HepG2 (cell line): ENCODE data around the gene BCAS3. TPM values are rescaled to one million over a fixed set of nuclear protein-coding genes. Genes with fewer than 3 reads are reported as not detected.

Experiments used
- ATAC-seq: fragments of 200-7000 bp; cut with Tn5 transposase; 3 replicates; pipeline ENCODE4 v1.9.1; 2020; ENCODE audit warnings: mild to moderate bottlenecking, moderate library complexity
- BruUV-seq: library from RNA; stranded (reverse); fragments of 400-500 nt; replicated peaks from 2 replicates; lab custom pipeline; 2021; lab: Mats Ljungman, UMichigan
- CTCF ChIA-PET: fragments of 300-600 bp; formaldehyde crosslinking; extraction: SDS; loops from one replicate; lab custom pipeline; 2021; ENCODE audit warnings: low total read pairs, inconsistent platforms, low intra/inter-chr PET ratio; lab: Yijun Ruan, JAX
- POLR2A ChIA-PET: fragments of 350-600 bp; sonication (Branson Sonifier 250); formaldehyde crosslinking; loops from one replicate; lab custom pipeline; 2020; ENCODE audit warnings: antibody characterized with exemption, inconsistent platforms; lab: Yijun Ruan, JAX
- DNase-seq: peaks from one replicate; pipeline ENCODE4 v3.0.0-alpha.2; 2015; ENCODE audit warnings: low spot score
- FAIRE-seq: peaks from 3 replicates; lab custom pipeline; 2011; peaks lifted over from hg19 to GRCh38; lab: Jason Lieb, UNC
- H2AFZ ChIP-seq: one replicate; pipeline ENCODE4 v1.6.1; 2011; ENCODE audit warnings: low read length, inconsistent platforms
- H3K27ac ChIP-seq: fragments of 300-600 bp; 3 replicates; pipeline ENCODE4 v1.8.0; 2011; ENCODE audit warnings: mixed run types, mild to moderate bottlenecking, mixed read lengths, low read length, inconsistent platforms; ENCODE audit not compliant: insufficient read depth; ENCODE audit errors: extremely low read length
- H3K27me3 ChIP-seq, 2 experiments: fragments of 200-600 bp in 1 of 2; 2 replicates in 1 of 2; 3 replicates in 1 of 2; pipeline versions ENCODE4 v1.6.0 to v1.8.0; 2011; ENCODE audit warnings: low read length in 2 of 2, mild to moderate bottlenecking in 2 of 2, moderate library complexity in 2 of 2, inconsistent platforms in 1 of 2; ENCODE audit not compliant: insufficient read depth in 2 of 2, control insufficient read depth in 1 of 2
- H3K36me3 ChIP-seq, 2 experiments: fragments of 200-600 bp in 1 of 2; replicated peaks in 1 of 2; 2 replicates in 1 of 2; 3 replicates in 1 of 2; pipeline versions ENCODE4 v1.5.1 to v1.8.0; 2011; ENCODE audit warnings: low read length in 2 of 2, inconsistent platforms in 1 of 2; ENCODE audit not compliant: insufficient read depth in 2 of 2, control insufficient read depth in 1 of 2
- H3K4me1 ChIP-seq: 2 replicates; pipeline ENCODE4 v1.5.1; 2012; ENCODE audit warnings: low read length, inconsistent platforms; ENCODE audit not compliant: insufficient read depth
- H3K4me2 ChIP-seq: 2 replicates; pipeline ENCODE4 v1.6.0; 2011; ENCODE audit warnings: low read depth, low read length, inconsistent platforms
- H3K4me3 ChIP-seq, 3 experiments: fragments of 200-600 bp in 1 of 3; sonication (generic), shearing (Covaris generic) in 1 of 3; replicated peaks in 1 of 3; 2 replicates each; pipeline ENCODE4 v1.5.1; 2011 to 2016; ENCODE audit warnings: low read length in 3 of 3, inconsistent platforms in 2 of 3, low read depth in 2 of 3, mild to moderate bottlenecking in 2 of 3, control low read depth in 1 of 3, mixed read lengths in 1 of 3; ENCODE audit not compliant: insufficient read depth in 1 of 3
- H3K79me2 ChIP-seq: one replicate; pipeline ENCODE4 v1.6.1; 2011; ENCODE audit warnings: low read length, inconsistent platforms; ENCODE audit not compliant: insufficient read depth
- H3K9ac ChIP-seq: 2 replicates; pipeline ENCODE4 v1.6.0; 2011; ENCODE audit warnings: mild to moderate bottlenecking, low read depth, low read length, inconsistent platforms; ENCODE audit not compliant: insufficient read depth
- H3K9me3 ChIP-seq: 2 replicates; pipeline ENCODE4 v1.5.1; 2012; ENCODE audit warnings: mild to moderate bottlenecking, low read length
- H4K20me1 ChIP-seq: 2 replicates; pipeline ENCODE4 v1.6.0; 2011; ENCODE audit warnings: inconsistent platforms, mild to moderate bottlenecking, low read length, moderate library complexity; ENCODE audit not compliant: insufficient read depth
- ASH2L ChIP-seq: fragments of 300-600, 200-600 bp; sonication (generic); IDR thresholded peaks from 2 replicates; pipeline ENCODE4 v1.7.0; 2017; ENCODE audit warnings: low read depth, mild to moderate bottlenecking, moderate library complexity, mixed read lengths, low read length; ENCODE audit not compliant: insufficient read length
- BORCS8-MEF2B ChIP-seq: sonication (generic); formaldehyde crosslinking; IDR thresholded peaks from 2 replicates; pipeline ENCODE4 v1.8.0; 2022; ENCODE audit warnings: mild to moderate bottlenecking, missing genetic modification reagents
- CREM ChIP-seq, 2 experiments: sonication (generic) in 1 of 2; formaldehyde crosslinking in 1 of 2; IDR thresholded peaks; 2 replicates each; pipeline versions ENCODE4 v1.4.0 to v1.6.1; 2016 to 2020; ENCODE audit warnings: antibody characterized with exemption in 1 of 2, mild to moderate bottlenecking in 1 of 2, missing genetic modification reagents in 1 of 2
- DNMT3B ChIP-seq: conservative IDR thresholded peaks from 2 replicates; pipeline ENCODE4 v1.6.1; 2016; ENCODE audit warnings: missing biosample characterization, control low read depth
- EHMT2 ChIP-seq: fragments of 200-600 bp; sonication (generic); IDR thresholded peaks from 2 replicates; pipeline ENCODE4 v1.7.0; 2017; ENCODE audit warnings: antibody characterized with exemption, low read depth, low read length, borderline replicate concordance
- FOSL2 ChIP-seq: sonication (generic); formaldehyde crosslinking; IDR thresholded peaks from 2 replicates; pipeline ENCODE4 v1.4.0; 2020; ENCODE audit warnings: missing genetic modification reagents
- KDM1A ChIP-seq: IDR thresholded peaks from 2 replicates; pipeline ENCODE4 v1.6.1; 2016; ENCODE audit warnings: missing compliant biosample characterization
- MAFF ChIP-seq: IDR thresholded peaks from 2 replicates; pipeline ENCODE4 v1.6.1; 2011; ENCODE audit warnings: low read depth, low read length, improper control_type of control experiment
- MAFK ChIP-seq, 2 experiments: IDR thresholded peaks in 1 of 2; conservative IDR thresholded peaks in 1 of 2; 2 replicates each; pipeline ENCODE4 v1.6.1; 2011; ENCODE audit warnings: improper control_type of control experiment in 2 of 2, low read length in 2 of 2
- NAIF1 ChIP-seq: sonication (generic); formaldehyde crosslinking; IDR thresholded peaks from 2 replicates; pipeline ENCODE4 v1.5.0; 2020; ENCODE audit warnings: mild to moderate bottlenecking, missing genetic modification reagents, borderline replicate concordance
- SAFB2 ChIP-seq: sonication (generic); formaldehyde crosslinking; IDR thresholded peaks from 2 replicates; pipeline ENCODE4 v1.5.1; 2020; ENCODE audit warnings: missing genetic modification reagents, low read depth, mild to moderate bottlenecking, borderline replicate concordance
- ZBTB25 ChIP-seq: IDR thresholded peaks from 2 replicates; pipeline ENCODE4 v1.6.1; 2018; ENCODE audit warnings: missing genetic modification reagents
- ZNF121 ChIP-seq: sonication (generic); formaldehyde crosslinking; IDR thresholded peaks from 2 replicates; pipeline ENCODE4 v1.5.0; 2020; ENCODE audit warnings: mild to moderate bottlenecking, missing genetic modification reagents
- ZNF251 ChIP-seq: sonication (generic); formaldehyde crosslinking; IDR thresholded peaks from 2 replicates; pipeline ENCODE4 v1.9.0; 2021; ENCODE audit warnings: mild to moderate bottlenecking, missing genetic modification reagents
- ZNF547 ChIP-seq: sonication (generic); formaldehyde crosslinking; IDR thresholded peaks from 2 replicates; pipeline ENCODE4 v1.5.1; 2020; ENCODE audit warnings: mild to moderate bottlenecking, missing genetic modification reagents
- ZNF564 ChIP-seq: sonication (generic); formaldehyde crosslinking; IDR thresholded peaks from 2 replicates; pipeline ENCODE4 v1.8.1; 2023; ENCODE audit warnings: mild to moderate bottlenecking, missing genetic modification reagents
- ZNF569 ChIP-seq: sonication (generic); formaldehyde crosslinking; IDR thresholded peaks from 2 replicates; pipeline ENCODE4 v1.5.0; 2020; ENCODE audit warnings: mild to moderate bottlenecking, missing genetic modification reagents, moderate library complexity, borderline replicate concordance
- ZNF605 ChIP-seq: sonication (generic); formaldehyde crosslinking; IDR thresholded peaks from 2 replicates; pipeline ENCODE4 v1.8.0; 2022; ENCODE audit warnings: mild to moderate bottlenecking, missing genetic modification reagents
- ZNF674 ChIP-seq: sonication (generic); formaldehyde crosslinking; IDR thresholded peaks from 2 replicates; pipeline ENCODE4 v1.5.0; 2020; ENCODE audit warnings: low read depth, mild to moderate bottlenecking, missing genetic modification reagents
- WGBS: methylation state at CpG from one replicate; pipeline ENCODE4 v1.1.6; 2017; ENCODE audit warnings: low lambda C conversion rate; 5-methylcytosine and 5-hydroxymethylcytosine counted together
- in situ Hi-C: cut with HindIII; loops from 2 replicates; pipeline ENCODE4 v1.10.0; 2017; ENCODE audit warnings: low pct_unique_long_range_greater_than_20kb; ENCODE audit not compliant: extremely low pct_ligation_motif_present
- intact Hi-C: fragments of 100-400 bp; cut with micrococcal nuclease; formaldehyde crosslinking; loops from one replicate; pipeline ENCODE4 v1.10.0; 2022; ENCODE audit not compliant: unreplicated experiment
- polyA plus RNA-seq, 8 experiments: library from polyadenylated mRNA; depleted of rRNA in 3 of 8; stranded (reverse) in 7 of 8; unstranded in 1 of 8; fragments of >200 nt; fragmentation: Illumina TruSeq in 4 of 8; extraction: Trizol in 4 of 8; gene quantifications; 2 replicates each; pipeline versions ENCODE4 v1.2.1 to v1.2.3, GENCODE V29; 2011 to 2016; ENCODE audit warnings: low read depth in 4 of 8, missing spikeins in 1 of 8, mixed read lengths in 1 of 8; ENCODE audit not compliant: insufficient read depth in 1 of 8
- total RNA-seq, 5 experiments: library from RNA; depleted of rRNA; stranded (reverse); fragments of >200 nt; fragmentation: Illumina TruSeq; extraction: Trizol; gene quantifications; 2 replicates each; pipeline ENCODE4 v1.2.3, GENCODE V29; 2016; ENCODE audit warnings: low read depth in 1 of 5
- TF ChIP-seq, protein P1 (sequence below): sonication (generic); formaldehyde crosslinking; IDR thresholded peaks from 2 replicates; pipeline ENCODE4 v1.4.0; 2020; ENCODE audit warnings: missing genetic modification reagents, low read depth, mild to moderate bottlenecking, borderline replicate concordance
- TF ChIP-seq, protein P2 (sequence below): sonication (generic); formaldehyde crosslinking; IDR thresholded peaks from 2 replicates; pipeline ENCODE4 v1.4.0; 2020; ENCODE audit warnings: missing genetic modification reagents

Gene BCAS3
- total and polyA plus RNA-seq, 2 of the 13 experiments (the other 11 are each of a cell fraction or from before 2014, with no cell fraction given): 10.7 to 11.2 TPM

DNA sequence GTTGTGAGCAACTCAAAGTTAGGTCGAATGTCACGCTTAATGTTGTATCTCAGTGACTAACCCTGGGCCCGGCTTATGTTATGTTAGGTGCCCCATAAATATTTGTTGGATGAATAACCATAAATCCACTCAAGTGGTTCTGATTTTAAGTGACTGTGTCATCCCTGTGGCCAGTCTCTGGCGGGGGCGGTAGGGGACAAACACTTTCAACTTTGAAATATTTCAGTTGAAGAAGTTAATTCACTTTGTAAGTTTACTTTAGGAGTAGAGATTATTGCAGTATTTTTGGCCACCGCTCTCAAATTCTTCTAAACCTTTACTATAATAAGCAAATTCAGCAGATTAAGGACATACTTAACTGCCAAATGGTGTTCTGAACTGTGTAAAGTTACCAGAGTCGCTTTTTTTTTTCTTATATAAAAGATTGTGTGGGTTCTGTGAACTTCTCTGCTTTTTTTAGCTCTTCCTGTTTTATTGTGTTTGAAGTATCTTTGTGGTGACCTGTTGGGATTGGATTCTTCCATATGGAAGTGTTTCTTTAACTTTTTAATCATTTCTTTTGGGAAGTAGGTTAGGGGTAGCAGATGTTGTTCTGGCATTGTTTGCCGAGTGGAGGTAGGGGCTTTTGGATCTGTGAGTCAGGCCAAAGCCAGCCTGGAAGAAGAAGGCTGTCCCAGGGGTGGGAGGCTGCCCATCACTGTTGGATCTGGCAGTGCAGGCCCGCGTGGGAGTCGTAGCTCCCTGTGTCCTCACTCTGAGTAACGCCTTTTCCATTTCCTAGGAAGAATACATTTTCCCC, 660.5 kb downstream of the BCAS3 start:
- DNase-seq: peak; percentile 50
- ChIA-PET CTCF (no interaction called here), POLR2A (interaction anchor here (1.7 kb wide), 1 partner anchor 28 kb away, joined by 4 read pairs; no protein-coding TSS in a partner anchor)
- Histone ChIP-seq H3K9ac (no peak overlapping the region), H3K27ac (no peak overlapping the region), H4K20me1 (no peaks in the 10 kb centered on the region), H3K27me3 (no peaks in the 10 kb centered on the region), H3K36me3 (no peaks in the 10 kb centered on the region), H3K79me2 (no peaks in the 10 kb centered on the region), H3K9me3 (no peaks in the 10 kb centered on the region), H3K4me1 (peaks cover 82% of the 10 kb centered on the region), H2AFZ (no peak overlapping the region), H3K4me2 (no peak overlapping the region), H3K4me3 (no peak overlapping the region)
- peak; percentile 21 for FAIRE-seq
- intact Hi-C loops (loop anchor here (2.0 kb wide), 1 partner anchor 25 kb away; no protein-coding TSS in a partner anchor), in situ Hi-C loops (no loop called here)
- no peak for ATAC-seq
- 81% methylated on average over 12 of the region's 12 CpGs for WGBS
- no TSS peak for BruUV-seq
- TF ChIP-seq, protein P1, sequence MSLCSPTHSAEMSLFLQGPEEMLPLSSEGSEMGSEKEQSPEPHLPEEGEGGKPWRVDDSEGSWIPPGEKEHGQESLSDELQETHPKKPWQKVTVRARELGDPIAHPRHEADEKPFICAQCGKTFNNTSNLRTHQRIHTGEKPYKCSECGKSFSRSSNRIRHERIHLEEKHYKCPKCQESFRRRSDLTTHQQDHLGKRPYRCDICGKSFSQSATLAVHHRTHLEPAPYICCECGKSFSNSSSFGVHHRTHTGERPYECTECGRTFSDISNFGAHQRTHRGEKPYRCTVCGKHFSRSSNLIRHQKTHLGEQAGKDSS (CRISPR knock-in tag): no peak
- TF ChIP-seq MAFK (conservative IDR thresholded peaks at IDR 0.05 in 1 of 2, IDR thresholded peaks at IDR 0.05 in 1 of 2; ENCODE audit: low read length in 2 of 2) (peak in 1 of 2 experiments; percentile 53; a peak in 2 of 4 replicates), ZNF674 (CRISPR knock-in tag) (no peak), EHMT2 (no peak), ZNF121 (CRISPR knock-in tag) (peak; percentile 90), ASH2L (no peak), FOSL2 (CRISPR knock-in tag) (peak; percentile 73), ZNF605 (no peak), DNMT3B (0 out of 2 replicates have a peak, but pooled peaks have one; percentile 44), BORCS8-MEF2B (CRISPR knock-in tag) (no peak), ZBTB25 (CRISPR knock-in tag) (no peak), NAIF1 (no peak), ZNF564 (no peak), MAFF (0 out of 2 replicates have a peak, but pooled peaks have one; percentile 26), ZNF251 (CRISPR knock-in tag) (no peak), ZNF569 (no peak), CREM (IDR thresholded peaks at IDR 0.05) (peak; percentile 34; the same call in 1 of the 2 replicates), CREM (CRISPR knock-in tag; IDR thresholded peaks at IDR 0.05) (no peak), SAFB2 (CRISPR knock-in tag) (no peak), KDM1A (CRISPR knock-in tag) (no peak), ZNF547 (no peak)
- TF ChIP-seq, protein P2, sequence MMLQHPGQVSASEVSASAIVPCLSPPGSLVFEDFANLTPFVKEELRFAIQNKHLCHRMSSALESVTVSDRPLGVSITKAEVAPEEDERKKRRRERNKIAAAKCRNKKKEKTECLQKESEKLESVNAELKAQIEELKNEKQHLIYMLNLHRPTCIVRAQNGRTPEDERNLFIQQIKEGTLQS (CRISPR knock-in tag): no peak
